Measurements from ENCODE around the gene KRT17.
"Not testable (repeated sequence)": the region's sequence is repeated elsewhere in the genome, so short reads cannot be mapped to it uniquely, and the experiment has no call there.

The KRT17 gene

DNA sequence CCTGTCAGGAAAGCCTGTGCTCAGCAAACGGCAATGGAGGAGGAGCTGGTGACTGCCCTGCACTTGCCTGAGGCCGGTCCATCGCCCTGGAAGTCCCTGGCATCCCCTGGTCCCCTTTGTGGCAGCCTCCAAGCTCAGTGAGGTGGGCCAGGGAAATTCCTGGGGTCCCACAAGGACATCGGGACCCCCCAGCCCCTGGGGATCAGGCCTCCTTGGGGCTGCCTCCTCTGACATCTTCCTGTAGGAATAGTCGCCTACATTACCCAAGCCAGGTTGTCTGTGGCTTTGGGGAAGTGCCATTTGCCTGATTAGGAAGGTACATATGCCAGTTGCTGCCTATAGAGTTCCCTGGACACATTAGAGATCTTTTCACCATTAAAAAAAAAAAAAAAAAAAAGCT, 45.4 kb downstream of the KRT17 start:
- H3K4me3 ChIP-seq (ENCODE audit: low read depth, low read length), result no peak overlapping the region
- TF ChIP-seq, protein P1, sequence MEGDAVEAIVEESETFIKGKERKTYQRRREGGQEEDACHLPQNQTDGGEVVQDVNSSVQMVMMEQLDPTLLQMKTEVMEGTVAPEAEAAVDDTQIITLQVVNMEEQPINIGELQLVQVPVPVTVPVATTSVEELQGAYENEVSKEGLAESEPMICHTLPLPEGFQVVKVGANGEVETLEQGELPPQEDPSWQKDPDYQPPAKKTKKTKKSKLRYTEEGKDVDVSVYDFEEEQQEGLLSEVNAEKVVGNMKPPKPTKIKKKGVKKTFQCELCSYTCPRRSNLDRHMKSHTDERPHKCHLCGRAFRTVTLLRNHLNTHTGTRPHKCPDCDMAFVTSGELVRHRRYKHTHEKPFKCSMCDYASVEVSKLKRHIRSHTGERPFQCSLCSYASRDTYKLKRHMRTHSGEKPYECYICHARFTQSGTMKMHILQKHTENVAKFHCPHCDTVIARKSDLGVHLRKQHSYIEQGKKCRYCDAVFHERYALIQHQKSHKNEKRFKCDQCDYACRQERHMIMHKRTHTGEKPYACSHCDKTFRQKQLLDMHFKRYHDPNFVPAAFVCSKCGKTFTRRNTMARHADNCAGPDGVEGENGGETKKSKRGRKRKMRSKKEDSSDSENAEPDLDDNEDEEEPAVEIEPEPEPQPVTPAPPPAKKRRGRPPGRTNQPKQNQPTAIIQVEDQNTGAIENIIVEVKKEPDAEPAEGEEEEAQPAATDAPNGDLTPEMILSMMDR (IDR thresholded peaks at IDR 0.05; ENCODE audit: control insufficient read depth, extremely low read depth, insufficient read depth), result no peak
- no peak for DNase-seq (ENCODE audit: low read depth)

DNA sequence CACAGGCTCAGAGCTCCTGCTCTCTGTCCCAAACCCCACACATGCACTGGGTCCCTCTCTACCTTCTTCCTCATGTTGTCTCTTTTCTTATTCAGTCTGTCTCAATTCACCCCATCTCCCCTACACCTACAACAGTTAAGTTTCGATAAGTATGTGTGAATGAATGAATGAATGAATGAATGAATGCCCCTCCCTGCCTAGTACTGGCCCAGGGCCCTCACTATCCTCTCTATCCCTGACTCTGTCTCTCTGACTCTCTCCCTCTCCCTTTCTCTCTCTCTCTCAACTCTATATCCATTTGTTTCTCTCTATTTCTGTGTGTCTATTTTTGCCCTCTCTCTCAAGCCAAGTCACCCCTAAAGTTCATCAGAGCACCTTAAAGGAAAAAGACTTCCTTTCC, 45.8 kb downstream of the KRT17 start:
- H3K4me3 ChIP-seq (ENCODE audit: low read depth, low read length), result no peak overlapping the region
- no peak for DNase-seq (ENCODE audit: low read depth)
- TF ChIP-seq, protein P1 (IDR thresholded peaks at IDR 0.05; ENCODE audit: control insufficient read depth, extremely low read depth, insufficient read depth), result no peak

DNA sequence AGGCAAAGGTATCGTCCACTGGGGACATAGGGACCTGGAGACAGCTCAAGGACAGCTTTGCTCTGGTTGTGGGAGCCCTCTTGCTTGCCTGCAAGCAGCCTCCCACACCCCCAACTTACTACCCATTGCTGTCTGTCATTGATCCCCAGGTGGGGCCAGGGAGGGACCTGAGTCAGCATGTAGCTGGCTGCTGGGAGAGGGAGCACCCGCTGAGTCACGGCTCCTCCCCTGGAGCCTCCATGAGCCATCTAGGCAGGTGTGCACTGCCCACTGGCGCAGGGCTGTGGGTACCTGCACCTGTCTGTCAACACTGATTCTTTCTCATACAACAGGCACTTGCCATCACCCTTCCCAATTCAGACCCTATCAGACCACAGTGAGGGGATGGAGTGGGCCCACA, 47.6 kb downstream of the KRT17 start:
- DNase-seq (ENCODE audit: low read depth); H3K4me3 ChIP-seq (ENCODE audit: low read depth, low read length): not testable (repeated sequence)

DNA sequence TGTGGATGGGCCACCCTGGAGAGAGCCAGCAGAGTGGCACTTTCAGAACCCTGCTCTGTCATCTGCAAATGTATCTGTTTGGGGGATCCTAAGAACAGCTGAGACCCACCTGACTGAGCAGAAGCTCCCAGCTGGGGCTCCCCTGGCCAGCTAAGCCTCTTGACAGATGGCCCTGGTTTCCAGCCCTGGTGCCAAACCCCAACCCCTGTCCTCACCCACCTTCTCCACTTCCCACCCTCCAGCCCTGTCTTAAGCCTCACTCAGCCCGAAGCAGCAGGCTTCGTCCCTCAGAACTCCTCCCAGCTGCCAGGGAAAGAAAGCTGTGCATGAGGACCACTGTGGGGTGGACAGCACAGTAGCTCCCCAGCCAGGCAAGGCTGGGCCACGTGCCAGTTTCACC, 49.0 kb downstream of the KRT17 start:
- TF ChIP-seq, protein P1 (IDR thresholded peaks at IDR 0.05; ENCODE audit: control insufficient read depth, extremely low read depth, insufficient read depth), result no peak
- no peak overlapping the region for H3K4me3 ChIP-seq (ENCODE audit: low read depth, low read length)
- DNase-seq (ENCODE audit: low read depth), result no peak

DNA sequence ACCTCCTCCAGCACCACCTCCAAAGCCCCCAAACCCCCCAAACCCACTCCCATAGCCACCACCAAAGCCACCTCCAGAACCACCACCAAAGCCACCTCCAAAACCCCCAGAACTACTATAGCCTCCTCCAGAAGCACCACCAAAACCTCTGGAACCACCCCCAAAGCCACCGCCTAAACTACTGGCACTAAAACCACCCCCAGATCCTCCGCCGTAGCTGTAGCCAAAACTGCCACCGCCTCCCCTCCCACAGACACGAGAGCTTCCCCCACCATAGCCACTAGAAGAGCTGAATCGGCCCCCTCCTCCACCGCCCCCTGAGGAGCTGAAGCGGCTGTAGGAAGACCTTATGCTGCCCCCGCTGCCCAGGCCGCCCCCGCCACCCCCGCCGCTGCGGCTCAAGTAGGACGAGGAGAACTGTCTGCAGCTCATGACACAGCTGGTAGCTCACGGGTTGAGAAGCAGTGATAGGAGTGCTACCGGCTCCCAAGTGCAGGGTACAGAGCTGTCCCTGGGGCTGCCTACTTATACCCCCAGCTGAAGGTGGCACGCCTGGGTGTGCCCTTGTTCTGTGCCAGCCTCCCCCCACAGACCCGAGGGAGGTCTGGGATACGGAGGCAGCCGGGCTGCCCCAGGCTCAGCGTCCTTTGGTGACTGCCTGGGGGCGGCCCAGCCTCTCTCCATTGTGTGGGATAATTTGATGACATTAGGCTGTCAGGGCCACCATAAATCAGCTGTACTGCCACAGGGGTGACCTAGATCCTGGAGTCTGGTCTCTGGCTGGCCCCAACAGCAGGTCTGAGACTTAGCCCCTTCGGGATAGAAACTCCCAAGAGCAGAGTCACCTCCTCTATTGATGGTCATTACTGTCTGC, 52.6 kb downstream of the KRT17 start, which contains the start of gene KRT9:
KRT9 (minus strand) TSS at position 499 of the 874 bp plus-strand sequence; CDS start at position 432, 67 bp downstream.
- TF ChIP-seq, protein P1 (IDR thresholded peaks at IDR 0.05; ENCODE audit: control insufficient read depth, extremely low read depth, insufficient read depth), result no peak
- H3K4me3 ChIP-seq (ENCODE audit: low read depth, low read length), result no peak within 1 kb of the TSS
- no peak for DNase-seq (ENCODE audit: low read depth)
